ENCODE results near the gene TIAM2.

Gene TIAM2

GRCh38 chr6:155232848-155233247, 237.7 kb downstream of the TIAM2 start:
- TF ChIP-seq CTCF (IDR thresholded peaks at IDR 0.05; ENCODE audit: low read depth, low read length): no peak
- Histone ChIP-seq H3K9me3 (ENCODE audit: severe bottlenecking) (peaks cover 6% of the 10 kb centered on the region), H3K27me3 (ENCODE audit: insufficient read depth, low read depth, severe bottlenecking) (no peaks in the 10 kb centered on the region), H3K27ac (no peak overlapping the region), H3K4me3 (ENCODE audit: low read depth, low read length) (no peak overlapping the region), H3K36me3 (peaks cover 24% of the 10 kb centered on the region)
- no peak for DNase-seq

- H3K27ac ChIP-seq: no peak overlapping the region
- no peak overlapping the region for H3K4me3 ChIP-seq (ENCODE audit: low read depth, low read length)
- H3K36me3 ChIP-seq: peaks cover 30% of the 10 kb centered on the region
- no peaks in the 10 kb centered on the region for H3K27me3 ChIP-seq (ENCODE audit: insufficient read depth, low read depth, severe bottlenecking)
- peaks cover 6% of the 10 kb centered on the region for H3K9me3 ChIP-seq (ENCODE audit: severe bottlenecking)
- DNase-seq: no peak
- TF ChIP-seq CTCF (IDR thresholded peaks at IDR 0.05; ENCODE audit: low read depth, low read length): no peak
These were observed 239.1 kb downstream of the TIAM2 start for GRCh38 chr6:155234167-155234566.

- Histone ChIP-seq H3K4me3 (ENCODE audit: low read depth, low read length) (no peak overlapping the region), H3K36me3 (peaks cover 26% of the 10 kb centered on the region), H3K27me3 (ENCODE audit: insufficient read depth, low read depth, severe bottlenecking) (no peaks in the 10 kb centered on the region), H3K27ac (no peak overlapping the region), H3K9me3 (ENCODE audit: severe bottlenecking) (peaks cover 6% of the 10 kb centered on the region)
- no peak for DNase-seq
- no peak for TF ChIP-seq CTCF (IDR thresholded peaks at IDR 0.05; ENCODE audit: low read depth, low read length)
These were observed 239.6 kb downstream of the TIAM2 start for GRCh38 chr6:155234687-155235086.

- H3K4me3 ChIP-seq (ENCODE audit: low read depth, low read length): no peak overlapping the region
- peaks cover 6% of the 10 kb centered on the region for H3K9me3 ChIP-seq (ENCODE audit: severe bottlenecking)
- H3K36me3 ChIP-seq: peaks cover 27% of the 10 kb centered on the region
- no peaks in the 10 kb centered on the region for H3K27me3 ChIP-seq (ENCODE audit: insufficient read depth, low read depth, severe bottlenecking)
- H3K27ac ChIP-seq: no peak overlapping the region
- no peak for DNase-seq
- no peak for TF ChIP-seq CTCF (IDR thresholded peaks at IDR 0.05; ENCODE audit: low read depth, low read length)
These were observed 240.0 kb downstream of the TIAM2 start for GRCh38 chr6:155235087-155235486.

- peaks cover 37% of the 10 kb centered on the region for H3K36me3 ChIP-seq
- H3K9me3 ChIP-seq (ENCODE audit: severe bottlenecking): peaks cover 6% of the 10 kb centered on the region
- no peak for DNase-seq
- no peak overlapping the region for H3K4me3 ChIP-seq (ENCODE audit: low read depth, low read length)
- TF ChIP-seq CTCF (IDR thresholded peaks at IDR 0.05; ENCODE audit: low read depth, low read length): no peak
- no peak overlapping the region for H3K27ac ChIP-seq
- H3K27me3 ChIP-seq (ENCODE audit: insufficient read depth, low read depth, severe bottlenecking): no peaks in the 10 kb centered on the region
These were observed 242.5 kb downstream of the TIAM2 start for GRCh38 chr6:155237613-155238012.

- no peaks in the 10 kb centered on the region for H3K27me3 ChIP-seq (ENCODE audit: insufficient read depth, low read depth, severe bottlenecking)
- H3K4me3 ChIP-seq (ENCODE audit: low read depth, low read length): no peak overlapping the region
- peaks cover 48% of the 10 kb centered on the region for H3K36me3 ChIP-seq
- H3K27ac ChIP-seq: no peak overlapping the region
- no peak for TF ChIP-seq CTCF (IDR thresholded peaks at IDR 0.05; ENCODE audit: low read depth, low read length)
- H3K9me3 ChIP-seq (ENCODE audit: severe bottlenecking): peaks cover 6% of the 10 kb centered on the region
- DNase-seq: no peak
These were observed 245.9 kb downstream of the TIAM2 start for GRCh38 chr6:155240905-155241600.

Measured in WERI-Rb-1 (cell line).